GM18505 (cell line): ENCODE data around the gene TMEM115.
"Not testable (repeated sequence)": the region's sequence is repeated elsewhere in the genome, so short reads cannot be mapped to it uniquely, and the experiment has no call there.

ENCODE experiments used
- ATAC-seq: cut with Tn5 transposase; IDR thresholded peaks from one replicate; pipeline ENCODE4 v1.9.1; 2021; ENCODE audit not compliant: unreplicated experiment
- POLR2A ChIP-seq: IDR thresholded peaks from 4 replicates; pipeline ENCODE4 v1.6.1; 2011; ENCODE audit warnings: borderline replicate concordance; ENCODE audit not compliant: insufficient read depth, insufficient read length; ENCODE audit errors: extremely low read depth

TMEM115 gene

DNA sequence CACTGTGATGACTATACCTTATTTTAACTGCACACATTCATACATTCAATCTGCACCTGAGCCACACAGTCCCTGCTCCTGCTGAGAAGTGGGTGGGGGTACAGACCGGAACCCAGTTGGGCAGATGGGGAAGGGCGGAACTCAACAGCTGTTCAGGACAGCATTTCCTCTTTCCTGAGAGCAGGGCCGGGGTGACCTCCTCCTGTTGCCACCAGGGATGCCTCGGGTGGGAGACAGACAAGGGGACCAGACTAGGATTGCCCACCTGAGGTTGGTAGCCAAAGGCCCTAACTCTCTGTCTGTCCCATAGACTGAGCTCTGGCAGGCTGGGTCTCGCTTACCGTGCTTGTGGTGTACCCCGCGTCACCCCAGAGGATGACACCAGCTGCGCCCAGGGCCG lies 40.7 kb downstream of the TMEM115 start:
- no peak for TF ChIP-seq POLR2A
- ATAC-seq: no peak

DNA sequence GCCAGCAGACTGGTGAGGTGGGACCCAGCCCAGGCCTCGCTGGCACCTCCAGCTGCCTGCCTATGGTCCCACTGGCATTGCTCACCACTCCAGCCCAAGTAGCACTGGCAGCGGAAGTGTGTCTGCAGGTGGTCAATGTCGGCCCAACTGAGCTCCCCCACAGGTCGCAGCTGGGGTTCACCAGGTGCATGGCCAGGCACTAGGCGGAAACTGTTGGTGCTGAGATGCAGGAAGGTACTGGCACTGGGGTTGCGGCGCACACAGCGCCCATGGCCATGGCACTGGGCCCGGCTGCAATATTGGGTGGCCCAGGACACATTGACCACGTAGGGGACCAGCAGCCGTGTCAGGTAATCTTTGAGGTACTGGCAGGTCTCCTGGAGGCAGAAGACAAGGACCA lies 41.2 kb downstream of the TMEM115 start:
- no peak for ATAC-seq
- TF ChIP-seq POLR2A: no peak

DNA sequence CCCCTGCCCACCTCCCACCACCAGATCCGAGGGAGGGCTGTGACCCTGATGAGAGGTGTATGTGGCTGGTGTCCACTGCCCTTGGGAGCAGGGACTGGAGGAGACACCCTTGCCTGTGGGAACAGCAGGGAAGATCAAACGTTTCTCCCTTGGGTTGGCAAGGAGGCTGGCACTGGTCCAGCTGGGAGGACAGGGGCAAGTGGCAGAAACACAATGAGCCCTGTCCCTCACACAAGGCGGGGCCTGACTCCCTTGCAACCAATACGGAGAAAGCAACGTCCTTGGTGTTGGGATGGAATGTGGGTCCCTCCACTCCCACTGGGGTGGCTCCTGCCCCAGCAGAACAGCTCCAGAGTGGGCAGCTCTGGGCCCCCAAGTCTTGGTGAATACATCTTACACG lies 42.0 kb downstream of the TMEM115 start:
- TF ChIP-seq POLR2A: no peak
- no peak for ATAC-seq

DNA sequence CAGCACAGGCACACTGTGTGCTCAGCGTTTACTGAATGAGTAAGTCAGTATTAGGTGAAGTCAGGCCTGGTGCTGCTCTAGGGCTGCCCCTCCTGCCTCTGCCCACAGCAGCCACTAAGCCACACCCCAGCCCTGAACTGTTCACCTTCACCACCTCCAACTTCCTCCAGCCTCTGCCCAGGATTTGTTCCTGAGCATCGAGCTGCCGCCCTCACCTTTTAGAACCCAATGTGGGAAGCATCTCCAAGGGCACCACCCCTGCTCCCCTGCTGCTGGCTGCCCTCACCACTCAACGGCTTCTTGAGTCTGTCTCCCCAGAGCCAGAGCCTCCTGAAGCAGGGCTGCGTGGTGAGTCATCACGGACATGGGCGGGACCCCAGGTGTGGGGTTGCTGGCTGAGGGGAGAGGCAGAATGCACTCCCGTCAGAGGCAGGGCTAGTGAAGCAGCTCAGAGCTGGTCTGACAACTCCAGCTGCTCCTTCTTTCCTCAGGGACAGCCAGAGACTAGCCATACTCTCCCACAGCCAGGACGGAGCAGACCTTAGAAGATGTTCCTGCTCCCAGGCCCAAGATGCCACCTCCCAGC lies 42.6 kb downstream of the TMEM115 start:
- TF ChIP-seq POLR2A: no peak
- ATAC-seq: no peak

DNA sequence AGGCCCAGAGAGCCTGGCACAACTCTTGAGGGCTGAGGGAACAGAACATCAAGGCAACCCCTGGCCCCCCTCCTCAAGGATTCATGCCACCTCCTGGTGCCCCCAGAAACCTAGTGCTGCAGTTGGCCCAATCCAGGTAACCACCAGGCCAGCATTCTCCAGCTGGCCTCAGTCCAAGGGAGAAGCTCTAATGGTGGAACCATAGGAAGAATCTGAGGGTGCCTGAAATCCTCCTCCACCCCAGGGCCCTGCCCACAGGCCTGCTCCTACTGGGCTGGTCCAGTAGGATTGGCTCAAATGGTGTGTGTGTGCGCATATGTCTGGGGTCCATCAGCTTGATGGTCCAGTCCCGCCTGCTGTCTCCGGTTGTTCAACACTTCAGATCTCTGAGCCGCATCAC lies 44.5 kb downstream of the TMEM115 start:
- no peak for ATAC-seq
- no peak for TF ChIP-seq POLR2A

DNA sequence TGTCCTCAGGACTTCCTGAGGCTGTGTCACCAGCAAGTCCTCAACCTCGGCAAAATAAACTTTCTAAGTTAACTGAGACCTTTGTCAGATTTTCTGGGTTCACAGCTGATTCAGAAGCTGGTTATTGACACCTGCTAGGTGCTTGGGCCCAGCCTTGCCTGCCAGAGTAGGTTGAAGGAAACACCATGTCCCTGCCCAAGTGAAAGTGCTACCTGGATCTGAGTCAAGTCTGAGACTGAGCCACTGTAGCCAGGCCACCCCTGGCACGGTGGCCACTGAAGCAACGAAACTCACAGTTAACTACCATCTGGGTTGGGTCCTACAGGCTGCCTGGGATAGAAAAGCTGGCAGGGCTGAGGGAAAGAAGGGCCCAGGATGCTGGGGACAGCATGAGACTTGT lies 45.0 kb downstream of the TMEM115 start:
- ATAC-seq: no peak

DNA sequence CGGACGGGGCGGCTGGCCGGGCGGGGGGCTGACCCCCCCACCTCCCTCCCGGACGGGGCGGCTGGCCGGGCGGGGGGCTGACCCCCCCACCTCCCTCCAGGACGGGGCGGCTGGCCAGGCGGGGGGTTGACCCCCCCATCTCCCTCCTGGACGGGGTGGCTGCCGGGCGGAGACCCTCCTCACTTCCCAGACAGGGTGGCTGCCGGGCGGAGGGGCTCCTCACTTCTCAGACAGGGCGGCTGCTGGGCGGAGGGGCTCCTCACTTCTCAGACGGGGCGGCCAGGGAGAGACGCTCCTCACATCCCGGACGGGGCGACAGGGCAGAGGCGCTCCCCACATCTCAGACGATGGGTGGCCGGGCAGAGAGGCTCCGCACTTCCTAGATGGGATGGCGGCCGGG lies 47.3 kb downstream of the TMEM115 start:
- not testable (repeated sequence) for ATAC-seq

More for the DNA sequence above, 45.0 kb downstream of the TMEM115 start:
- no peak for TF ChIP-seq POLR2A
